ENCODE data around the gene ABCC1. TPM values are rescaled to one million over a fixed set of nuclear protein-coding genes. Genes with fewer than 3 reads are reported as not detected.

Gene ABCC1
- total RNA-seq, 2 experiments from 2014 or later: 42.9 to 44.8 TPM

GRCh38 chr16:16138034-16138635 is 188.7 kb downstream of the ABCC1 start:
- DNase-seq (no peak), ATAC-seq (ENCODE audit: poor library complexity) (no peak)
- no peak overlapping the region for H3K27ac Mint-ChIP-seq
- ChIA-PET CTCF (no interaction called here), POLR2A (no interaction called here)
- Histone ChIP-seq H3K27ac (ENCODE audit: low read depth in 1 of 2, low read length in 2 of 2) (no peak overlapping the region), H3K4me3 (ENCODE audit: low read length) (no peak overlapping the region), H3K4me1 (ENCODE audit: insufficient read depth, low read length) (no peaks in the 10 kb centered on the region), H3K36me3 (ENCODE audit: insufficient read depth, low read length) (peaks cover 95% of the 10 kb centered on the region), H3K9me3 (ENCODE audit: control insufficient read depth in 1 of 2, insufficient read depth in 1 of 2, low read length in 2 of 2) (no peaks in the 10 kb centered on the region), H3K27me3 (ENCODE audit: control insufficient read depth in 1 of 2, insufficient read depth in 2 of 2, low read length in 2 of 2) (no peaks in the 10 kb centered on the region)
- H3K36me3 Mint-ChIP-seq (ENCODE audit: low read depth): peaks cover 93% of the 10 kb centered on the region
- H3K9me3 Mint-ChIP-seq: no peaks in the 10 kb centered on the region
- no peak for TF ChIP-seq CTCF (IDR thresholded peaks at IDR 0.05)
- no peaks in the 10 kb centered on the region for H3K4me1 Mint-ChIP-seq (ENCODE audit: low read depth)
- intact Hi-C loops (cut with DNase I, micrococcal nuclease): no loop called here
- no peaks in the 10 kb centered on the region for H3K27me3 Mint-ChIP-seq
- no peak overlapping the region for H3K4me3 Mint-ChIP-seq

GRCh38 chr16:16139061-16139460 is 189.6 kb downstream of the ABCC1 start:
- H3K27ac ChIP-seq (ENCODE audit: low read depth in 1 of 2, low read length in 2 of 2): no peak overlapping the region
- intact Hi-C loops (cut with DNase I, micrococcal nuclease): no loop called here
- no peaks in the 10 kb centered on the region for H3K9me3 Mint-ChIP-seq
- no peaks in the 10 kb centered on the region for H3K27me3 ChIP-seq (ENCODE audit: control insufficient read depth in 1 of 2, insufficient read depth in 2 of 2, low read length in 2 of 2)
- DNase-seq (no peak), ATAC-seq (ENCODE audit: poor library complexity) (no peak)
- H3K36me3 Mint-ChIP-seq (ENCODE audit: low read depth): peaks cover 89% of the 10 kb centered on the region
- H3K4me1 ChIP-seq (ENCODE audit: insufficient read depth, low read length): no peaks in the 10 kb centered on the region
- H3K36me3 ChIP-seq (ENCODE audit: insufficient read depth, low read length): peaks cover 91% of the 10 kb centered on the region
- no peak overlapping the region for H3K27ac Mint-ChIP-seq
- H3K4me3 ChIP-seq (ENCODE audit: low read length): no peak overlapping the region
- ChIA-PET CTCF (no interaction called here), POLR2A (no interaction called here)
- TF ChIP-seq CTCF (IDR thresholded peaks at IDR 0.05): no peak
- no peaks in the 10 kb centered on the region for H3K9me3 ChIP-seq (ENCODE audit: control insufficient read depth in 1 of 2, insufficient read depth in 1 of 2, low read length in 2 of 2)
- no peak overlapping the region for H3K4me3 Mint-ChIP-seq
- no peaks in the 10 kb centered on the region for H3K27me3 Mint-ChIP-seq
- H3K4me1 Mint-ChIP-seq (ENCODE audit: low read depth): no peaks in the 10 kb centered on the region

GRCh38 chr16:16139806-16140205 is 190.4 kb downstream of the ABCC1 start:
- no peak overlapping the region for H3K4me3 Mint-ChIP-seq
- no peaks in the 10 kb centered on the region for H3K9me3 Mint-ChIP-seq
- intact Hi-C loops (cut with DNase I, micrococcal nuclease): no loop called here
- H3K9me3 ChIP-seq (ENCODE audit: control insufficient read depth in 1 of 2, insufficient read depth in 1 of 2, low read length in 2 of 2): no peaks in the 10 kb centered on the region
- ATAC-seq (ENCODE audit: poor library complexity) (no peak), DNase-seq (no peak)
- H3K4me1 ChIP-seq (ENCODE audit: insufficient read depth, low read length): no peaks in the 10 kb centered on the region
- no peaks in the 10 kb centered on the region for H3K4me1 Mint-ChIP-seq (ENCODE audit: low read depth)
- TF ChIP-seq CTCF (IDR thresholded peaks at IDR 0.05): no peak
- H3K36me3 Mint-ChIP-seq (ENCODE audit: low read depth): peaks cover 90% of the 10 kb centered on the region
- H3K36me3 ChIP-seq (ENCODE audit: insufficient read depth, low read length): peaks cover 89% of the 10 kb centered on the region
- no peaks in the 10 kb centered on the region for H3K27me3 ChIP-seq (ENCODE audit: control insufficient read depth in 1 of 2, insufficient read depth in 2 of 2, low read length in 2 of 2)
- no peak overlapping the region for H3K27ac ChIP-seq (ENCODE audit: low read depth in 1 of 2, low read length in 2 of 2)
- H3K27me3 Mint-ChIP-seq: no peaks in the 10 kb centered on the region
- CTCF ChIA-PET: no interaction called here
- POLR2A ChIA-PET: no interaction called here
- no peak overlapping the region for H3K27ac Mint-ChIP-seq
- H3K4me3 ChIP-seq (ENCODE audit: low read length): no peak overlapping the region

Data from CD4-positive, alpha-beta T cell (primary cell).